Measurements from ENCODE around the gene LUZP1. TPM values are rescaled to one million over a fixed set of nuclear protein-coding genes. Genes with fewer than 3 reads are reported as not detected.
"Not testable (repeated sequence)": the region's sequence is repeated elsewhere in the genome, so short reads cannot be mapped to it uniquely, and the experiment has no call there.

The LUZP1 gene
- total RNA-seq, 2 donors from 2014 or later, result 4.6 to 8.0 TPM

- Histone ChIP-seq H3K36me3 (replicated peaks in 1 of 2; ENCODE audit: insufficient read depth in 1 of 2, low read depth in 2 of 2) (no peaks in the 10 kb centered on the region), H3K4me1 (no peaks in the 10 kb centered on the region), H3K27ac (no peak overlapping the region), H3K27me3 (peaks cover 0 to 4% of the 10 kb centered on the region in 2 donors), H3K4me3 (no peak overlapping the region), H3K9me3 (no peaks in the 10 kb centered on the region)
- TF ChIP-seq POLR2A (IDR thresholded peaks at IDR 0.05) (no peak), CTCF (IDR thresholded peaks at IDR 0.05) (no peak)
- DNase-seq (no peak), ATAC-seq (no peak)
- intact Hi-C loops (cut with DNase I), result no loop called here
- 80 to 82% methylated on average over 3 to 4 of the region's 4 CpGs for WGBS, 2 donors
These were observed 41.1 kb upstream of the LUZP1 start for GRCh38 chr1:23209770-23210169.

GRCh38 chr1:23208527-23208926, 39.9 kb upstream of the LUZP1 start:
- H3K9me3 ChIP-seq, result no peaks in the 10 kb centered on the region
- no peak for TF ChIP-seq CTCF (IDR thresholded peaks at IDR 0.05)
- TF ChIP-seq POLR2A (IDR thresholded peaks at IDR 0.05), result no peak
- DNase-seq (no peak), ATAC-seq (no peak)
- H3K36me3 ChIP-seq (replicated peaks in 1 of 2; ENCODE audit: insufficient read depth in 1 of 2, low read depth in 2 of 2), result no peaks in the 10 kb centered on the region
- H3K27me3 ChIP-seq, result no peaks in the 10 kb centered on the region
- H3K4me1 ChIP-seq, result no peaks in the 10 kb centered on the region
- no peak overlapping the region for H3K27ac ChIP-seq
- no peak overlapping the region for H3K4me3 ChIP-seq
- whole genome bisulfite sequencing, 2 donors, result 74 to 75% methylated on average over 2 of the region's 2 CpGs
- intact Hi-C loops (cut with DNase I), result no loop called here

DNA sequence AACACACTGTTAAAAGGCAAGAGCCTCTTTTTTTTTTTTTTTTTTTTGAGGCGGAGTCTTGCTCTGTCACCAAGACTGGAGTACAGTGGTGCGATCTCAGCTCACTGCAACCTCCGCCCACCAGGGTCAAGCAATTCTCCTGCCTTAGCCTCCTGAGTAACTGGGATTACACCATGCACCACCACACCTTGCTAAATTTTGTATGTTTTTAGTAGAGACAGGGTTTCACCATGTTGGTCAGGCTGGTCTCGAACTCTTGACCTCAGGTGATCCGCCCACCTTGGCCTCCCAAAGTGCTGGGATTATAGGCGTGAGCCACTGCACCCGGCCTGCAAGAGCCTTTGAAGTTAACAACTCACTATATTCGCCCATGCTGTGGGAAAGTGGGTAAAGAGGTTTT, 39.1 kb upstream of the LUZP1 start:
- H3K9me3 ChIP-seq; ATAC-seq; H3K36me3 ChIP-seq (replicated peaks in 1 of 2; ENCODE audit: insufficient read depth in 1 of 2, low read depth in 2 of 2); H3K4me1 ChIP-seq; H3K4me3 ChIP-seq; intact Hi-C loops (cut with DNase I); DNase-seq; H3K27ac ChIP-seq; H3K27me3 ChIP-seq: not testable (repeated sequence)
- 86% methylated on average over 7 to 8 of the region's 8 CpGs for WGBS, 2 donors

DNA sequence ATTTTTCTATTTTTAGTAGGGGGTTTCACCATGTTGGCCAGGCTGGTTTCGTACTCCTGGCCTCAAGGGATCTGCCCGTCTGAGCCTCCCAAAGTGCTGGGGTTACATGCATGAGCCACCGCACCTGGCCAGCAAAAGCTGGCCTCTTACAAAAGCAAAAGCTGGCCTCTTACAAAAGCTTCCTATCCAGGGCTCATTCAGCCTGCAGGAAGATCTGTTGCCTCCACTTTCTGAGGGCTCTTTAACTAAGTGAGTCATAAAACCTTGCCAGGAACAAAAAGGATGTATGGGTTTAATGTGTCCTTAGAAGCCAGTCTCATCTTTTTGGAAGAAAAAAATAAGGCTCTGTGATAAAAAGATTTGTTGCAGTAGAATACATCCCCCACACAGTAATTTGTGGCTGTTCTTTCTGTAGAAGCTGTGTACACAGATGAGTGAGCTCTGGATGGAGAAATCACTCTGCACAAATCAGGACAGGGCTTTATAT, 33.6 kb upstream of the LUZP1 start:
- intact Hi-C loops (cut with DNase I), result no loop called here
- Histone ChIP-seq H3K27ac (no peak overlapping the region), H3K4me1 (no peaks in the 10 kb centered on the region), H3K36me3 (replicated peaks in 1 of 2; ENCODE audit: insufficient read depth in 1 of 2, low read depth in 2 of 2) (no peaks in the 10 kb centered on the region), H3K9me3 (no peaks in the 10 kb centered on the region), H3K4me3 (no peak overlapping the region), H3K27me3 (no peaks in the 10 kb centered on the region)
- DNase-seq, result no peak
- ATAC-seq, result no peak
- WGBS, 2 donors, result 63 to 84% methylated on average over 3 of the region's 3 CpGs
- TF ChIP-seq CTCF (IDR thresholded peaks at IDR 0.05) (no peak), POLR2A (IDR thresholded peaks at IDR 0.05) (no peak)

- intact Hi-C loops (cut with DNase I), result no loop called here
- DNase-seq (no peak), ATAC-seq (no peak)
- no peak for TF ChIP-seq CTCF (IDR thresholded peaks at IDR 0.05)
- no peak for TF ChIP-seq POLR2A (IDR thresholded peaks at IDR 0.05)
- H3K4me3 ChIP-seq, result no peak overlapping the region
- no peaks in the 10 kb centered on the region for H3K36me3 ChIP-seq (replicated peaks in 1 of 2; ENCODE audit: insufficient read depth in 1 of 2, low read depth in 2 of 2)
- H3K4me1 ChIP-seq, result no peaks in the 10 kb centered on the region
- H3K27me3 ChIP-seq, result no peaks in the 10 kb centered on the region
- no peak overlapping the region for H3K27ac ChIP-seq
- H3K9me3 ChIP-seq, result no peaks in the 10 kb centered on the region
- 55 to 79% methylated on average over 1 of the region's 1 CpG for WGBS, 2 donors
These were observed 32.2 kb upstream of the LUZP1 start for GRCh38 chr1:23200883-23201282.
